GM23338 (cell line): ENCODE results near the gene SH3RF3. TPM values are rescaled to one million over a fixed set of nuclear protein-coding genes. Genes with fewer than 3 reads are reported as not detected.

ENCODE experiments used
- ATAC-seq: fragments of 200-7000 bp; cut with Tn5 transposase; 3 replicates; pipeline ENCODE4 v1.9.1; 2020
- DNase-seq: peaks from one replicate; pipeline ENCODE4 v3.0.0-alpha.2; 2015; ENCODE audit warnings: low spot score
- H2AFZ ChIP-seq: fragments of 200-600 bp; sonication (generic); 2 replicates; pipeline ENCODE4 v1.8.0; 2016; ENCODE audit warnings: antibody characterized with exemption, mild to moderate bottlenecking, moderate library complexity
- H3F3A ChIP-seq: fragments of 200-600 bp; sonication (generic); replicated peaks from 2 replicates; pipeline ENCODE4 v1.8.0; 2017; ENCODE audit warnings: antibody characterized with exemption, mixed run types, low read depth
- H3K27ac ChIP-seq: fragments of 200-600 bp; sonication (generic); 2 replicates; pipeline ENCODE4 v1.6.1; 2016; ENCODE audit warnings: low read depth
- H3K27me3 ChIP-seq: fragments of 200-600 bp; sonication (generic); 2 replicates; pipeline ENCODE4 v1.8.0; 2016; ENCODE audit warnings: mild to moderate bottlenecking, mixed run types, moderate library complexity; ENCODE audit not compliant: insufficient read depth
- H3K36me3 ChIP-seq: fragments of 200-600 bp; sonication (generic); 2 replicates; pipeline ENCODE4 v1.8.0; 2016; ENCODE audit warnings: mild to moderate bottlenecking; ENCODE audit not compliant: insufficient read depth
- H3K4me1 ChIP-seq: fragments of 200-600 bp; sonication (generic); 2 replicates; pipeline ENCODE4 v1.8.0; 2016; ENCODE audit warnings: mild to moderate bottlenecking, moderate library complexity; ENCODE audit not compliant: insufficient read depth
- H3K4me2 ChIP-seq: fragments of 200-600 bp; sonication (generic); 2 replicates; pipeline ENCODE4 v1.7.1; 2017; ENCODE audit warnings: mixed run types
- H3K4me3 ChIP-seq: fragments of 200-600 bp; sonication (generic); 2 replicates; pipeline ENCODE4 v1.6.1; 2016; ENCODE audit warnings: mixed run types
- H3K79me2 ChIP-seq: fragments of 200-600 bp; sonication (generic); replicated peaks from 2 replicates; pipeline ENCODE4 v1.8.0; 2017; ENCODE audit warnings: mild to moderate bottlenecking; ENCODE audit not compliant: insufficient read depth
- H3K9me2 ChIP-seq: fragments of 200-600 bp; sonication (generic); 2 replicates; pipeline ENCODE4 v1.8.0; 2017; ENCODE audit not compliant: insufficient read depth
- H4K20me1 ChIP-seq: fragments of 200-600 bp; sonication (generic); replicated peaks from 2 replicates; pipeline ENCODE4 v1.8.0; 2017; ENCODE audit warnings: mild to moderate bottlenecking; ENCODE audit not compliant: insufficient read depth
- H3K27ac Mint-ChIP-seq: 2 replicates; pipeline ENCODE4 v1.8.0; 2020; ENCODE audit warnings: inconsistent platforms, mild to moderate bottlenecking, moderate library complexity, mixed read lengths
- H3K27me3 Mint-ChIP-seq: 3 replicates; pipeline ENCODE4 v1.8.0; 2022; ENCODE audit warnings: low read depth, mild to moderate bottlenecking, moderate library complexity, mixed read lengths, inconsistent platforms; ENCODE audit not compliant: insufficient read depth, poor library complexity
- H3K36me3 Mint-ChIP-seq: 3 replicates; pipeline ENCODE4 v1.8.0; 2021; ENCODE audit warnings: low read depth, mild to moderate bottlenecking, inconsistent platforms, moderate library complexity, mixed read lengths
- H3K4me1 Mint-ChIP-seq: 3 replicates; pipeline ENCODE4 v1.8.0; 2020; ENCODE audit warnings: mild to moderate bottlenecking, inconsistent platforms, mixed read lengths
- H3K4me3 Mint-ChIP-seq: 3 replicates; pipeline ENCODE4 v1.8.0; 2021; ENCODE audit warnings: moderate library complexity, mild to moderate bottlenecking, inconsistent platforms, mixed read lengths
- H3K9me3 Mint-ChIP-seq: 3 replicates; pipeline ENCODE4 v1.8.0; 2020; ENCODE audit warnings: moderate library complexity, mild to moderate bottlenecking, inconsistent platforms, mixed read lengths
- CREB1 ChIP-seq: fragments of 250-450 bp; sonication (Bioruptor Pico); IDR thresholded peaks from 2 replicates; pipeline ENCODE4 v1.5.0; 2020; ENCODE audit warnings: low read depth, mild to moderate bottlenecking, moderate library complexity
- CTCF ChIP-seq, 2 experiments: fragments of 200-600 bp in 1 of 2; sonication (generic) in 1 of 2; conservative IDR thresholded peaks; 2 replicates each; pipeline versions ENCODE4 v1.5.1 to v1.6.1; 2016 to 2017; ENCODE audit warnings: antibody characterized with exemption in 2 of 2, low read depth in 2 of 2, mild to moderate bottlenecking in 2 of 2, moderate library complexity in 1 of 2
- EZH2phosphoT487 ChIP-seq: fragments of 200-600 bp; sonication (generic); IDR thresholded peaks from one replicate; pipeline ENCODE4 v1.8.1; 2018; ENCODE audit warnings: antibody characterized with exemption; ENCODE audit not compliant: unreplicated experiment
- JUNB ChIP-seq: IDR thresholded peaks from one replicate; pipeline ENCODE4 v1.6.1; 2016; ENCODE audit warnings: antibody characterized with exemption; ENCODE audit not compliant: unreplicated experiment
- NANOG ChIP-seq: IDR thresholded peaks from 2 replicates; pipeline ENCODE4 v1.6.1; 2016; ENCODE audit warnings: antibody characterized with exemption, borderline replicate concordance
- POLR2AphosphoS5 ChIP-seq: IDR thresholded peaks from 2 replicates; pipeline ENCODE4 v1.6.1; 2016; ENCODE audit warnings: antibody characterized with exemption, low read depth
- STAT1 ChIP-seq: IDR thresholded peaks from one replicate; pipeline ENCODE4 v1.6.1; 2016; ENCODE audit warnings: antibody characterized with exemption; ENCODE audit not compliant: unreplicated experiment
- ZNF114 ChIP-seq: fragments of 250-450 bp; sonication (Bioruptor Pico); IDR thresholded peaks from 2 replicates; pipeline ENCODE4 v1.5.0; 2020; ENCODE audit warnings: mild to moderate bottlenecking, moderate library complexity
- ZNF331 ChIP-seq: fragments of 250-450 bp; sonication (Bioruptor Pico); IDR thresholded peaks from 2 replicates; pipeline ENCODE4 v1.5.0; 2020; ENCODE audit warnings: low read depth, mild to moderate bottlenecking, moderate library complexity
- polyA plus RNA-seq: library from polyadenylated mRNA; unstranded; fragments of >200 nt; fragmentation: Nextera tagmentation; extraction: Ambion mirVana; gene quantifications from 2 replicates; pipeline ENCODE4 v1.2.1, GENCODE V29; 2016
- total RNA-seq: library from RNA; depleted of rRNA; stranded (reverse); fragments of >200 nt; shearing (Covaris generic); gene quantifications from 2 replicates; pipeline ENCODE4 v1.2.3, GENCODE V29; 2014
- TF ChIP-seq, protein P1 (sequence below): IDR thresholded peaks from 2 replicates; pipeline ENCODE4 v1.6.1; 2016; ENCODE audit warnings: antibody characterized with exemption
- TF ChIP-seq, protein P2 (sequence below): fragments of 250-450 bp; sonication (Bioruptor Pico); IDR thresholded peaks from 2 replicates; pipeline ENCODE4 v1.5.0; 2020; ENCODE audit warnings: mild to moderate bottlenecking, moderate library complexity
- TF ChIP-seq, protein P3 (sequence below): IDR thresholded peaks from one replicate; pipeline ENCODE4 v1.6.1; 2018; ENCODE audit warnings: antibody characterized with exemption; ENCODE audit not compliant: unreplicated experiment

Gene SH3RF3
- total and polyA plus RNA-seq, 2 experiments from 2014 or later, result 0.11 to 0.63 TPM

GRCh38 chr2:109141006-109141600 is 12.1 kb downstream of the SH3RF3 start:
- no peak overlapping the region for H2AFZ ChIP-seq
- DNase-seq (no peak), ATAC-seq (no peak)
- Mint-ChIP-seq H3K9me3 (no peaks in the 10 kb centered on the region), H3K4me3 (no peak overlapping the region), H3K27me3 (no peaks in the 10 kb centered on the region), H3K4me1 (peaks cover 5% of the 10 kb centered on the region; the same call in 2 of the 3 replicates), H3K27ac (no peak overlapping the region), H3K36me3 (no peaks in the 10 kb centered on the region)
- H3K36me3 ChIP-seq, result no peaks in the 10 kb centered on the region
- H3K4me1 ChIP-seq, result no peaks in the 10 kb centered on the region
- no peak overlapping the region for H3K4me2 ChIP-seq
- H3K79me2 ChIP-seq, result no peaks in the 10 kb centered on the region
- TF ChIP-seq, protein P1, sequence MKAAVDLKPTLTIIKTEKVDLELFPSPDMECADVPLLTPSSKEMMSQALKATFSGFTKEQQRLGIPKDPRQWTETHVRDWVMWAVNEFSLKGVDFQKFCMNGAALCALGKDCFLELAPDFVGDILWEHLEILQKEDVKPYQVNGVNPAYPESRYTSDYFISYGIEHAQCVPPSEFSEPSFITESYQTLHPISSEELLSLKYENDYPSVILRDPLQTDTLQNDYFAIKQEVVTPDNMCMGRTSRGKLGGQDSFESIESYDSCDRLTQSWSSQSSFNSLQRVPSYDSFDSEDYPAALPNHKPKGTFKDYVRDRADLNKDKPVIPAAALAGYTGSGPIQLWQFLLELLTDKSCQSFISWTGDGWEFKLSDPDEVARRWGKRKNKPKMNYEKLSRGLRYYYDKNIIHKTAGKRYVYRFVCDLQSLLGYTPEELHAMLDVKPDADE, result no peak
- TF ChIP-seq POLR2AphosphoS5, result no peak
- TF ChIP-seq, protein P2, sequence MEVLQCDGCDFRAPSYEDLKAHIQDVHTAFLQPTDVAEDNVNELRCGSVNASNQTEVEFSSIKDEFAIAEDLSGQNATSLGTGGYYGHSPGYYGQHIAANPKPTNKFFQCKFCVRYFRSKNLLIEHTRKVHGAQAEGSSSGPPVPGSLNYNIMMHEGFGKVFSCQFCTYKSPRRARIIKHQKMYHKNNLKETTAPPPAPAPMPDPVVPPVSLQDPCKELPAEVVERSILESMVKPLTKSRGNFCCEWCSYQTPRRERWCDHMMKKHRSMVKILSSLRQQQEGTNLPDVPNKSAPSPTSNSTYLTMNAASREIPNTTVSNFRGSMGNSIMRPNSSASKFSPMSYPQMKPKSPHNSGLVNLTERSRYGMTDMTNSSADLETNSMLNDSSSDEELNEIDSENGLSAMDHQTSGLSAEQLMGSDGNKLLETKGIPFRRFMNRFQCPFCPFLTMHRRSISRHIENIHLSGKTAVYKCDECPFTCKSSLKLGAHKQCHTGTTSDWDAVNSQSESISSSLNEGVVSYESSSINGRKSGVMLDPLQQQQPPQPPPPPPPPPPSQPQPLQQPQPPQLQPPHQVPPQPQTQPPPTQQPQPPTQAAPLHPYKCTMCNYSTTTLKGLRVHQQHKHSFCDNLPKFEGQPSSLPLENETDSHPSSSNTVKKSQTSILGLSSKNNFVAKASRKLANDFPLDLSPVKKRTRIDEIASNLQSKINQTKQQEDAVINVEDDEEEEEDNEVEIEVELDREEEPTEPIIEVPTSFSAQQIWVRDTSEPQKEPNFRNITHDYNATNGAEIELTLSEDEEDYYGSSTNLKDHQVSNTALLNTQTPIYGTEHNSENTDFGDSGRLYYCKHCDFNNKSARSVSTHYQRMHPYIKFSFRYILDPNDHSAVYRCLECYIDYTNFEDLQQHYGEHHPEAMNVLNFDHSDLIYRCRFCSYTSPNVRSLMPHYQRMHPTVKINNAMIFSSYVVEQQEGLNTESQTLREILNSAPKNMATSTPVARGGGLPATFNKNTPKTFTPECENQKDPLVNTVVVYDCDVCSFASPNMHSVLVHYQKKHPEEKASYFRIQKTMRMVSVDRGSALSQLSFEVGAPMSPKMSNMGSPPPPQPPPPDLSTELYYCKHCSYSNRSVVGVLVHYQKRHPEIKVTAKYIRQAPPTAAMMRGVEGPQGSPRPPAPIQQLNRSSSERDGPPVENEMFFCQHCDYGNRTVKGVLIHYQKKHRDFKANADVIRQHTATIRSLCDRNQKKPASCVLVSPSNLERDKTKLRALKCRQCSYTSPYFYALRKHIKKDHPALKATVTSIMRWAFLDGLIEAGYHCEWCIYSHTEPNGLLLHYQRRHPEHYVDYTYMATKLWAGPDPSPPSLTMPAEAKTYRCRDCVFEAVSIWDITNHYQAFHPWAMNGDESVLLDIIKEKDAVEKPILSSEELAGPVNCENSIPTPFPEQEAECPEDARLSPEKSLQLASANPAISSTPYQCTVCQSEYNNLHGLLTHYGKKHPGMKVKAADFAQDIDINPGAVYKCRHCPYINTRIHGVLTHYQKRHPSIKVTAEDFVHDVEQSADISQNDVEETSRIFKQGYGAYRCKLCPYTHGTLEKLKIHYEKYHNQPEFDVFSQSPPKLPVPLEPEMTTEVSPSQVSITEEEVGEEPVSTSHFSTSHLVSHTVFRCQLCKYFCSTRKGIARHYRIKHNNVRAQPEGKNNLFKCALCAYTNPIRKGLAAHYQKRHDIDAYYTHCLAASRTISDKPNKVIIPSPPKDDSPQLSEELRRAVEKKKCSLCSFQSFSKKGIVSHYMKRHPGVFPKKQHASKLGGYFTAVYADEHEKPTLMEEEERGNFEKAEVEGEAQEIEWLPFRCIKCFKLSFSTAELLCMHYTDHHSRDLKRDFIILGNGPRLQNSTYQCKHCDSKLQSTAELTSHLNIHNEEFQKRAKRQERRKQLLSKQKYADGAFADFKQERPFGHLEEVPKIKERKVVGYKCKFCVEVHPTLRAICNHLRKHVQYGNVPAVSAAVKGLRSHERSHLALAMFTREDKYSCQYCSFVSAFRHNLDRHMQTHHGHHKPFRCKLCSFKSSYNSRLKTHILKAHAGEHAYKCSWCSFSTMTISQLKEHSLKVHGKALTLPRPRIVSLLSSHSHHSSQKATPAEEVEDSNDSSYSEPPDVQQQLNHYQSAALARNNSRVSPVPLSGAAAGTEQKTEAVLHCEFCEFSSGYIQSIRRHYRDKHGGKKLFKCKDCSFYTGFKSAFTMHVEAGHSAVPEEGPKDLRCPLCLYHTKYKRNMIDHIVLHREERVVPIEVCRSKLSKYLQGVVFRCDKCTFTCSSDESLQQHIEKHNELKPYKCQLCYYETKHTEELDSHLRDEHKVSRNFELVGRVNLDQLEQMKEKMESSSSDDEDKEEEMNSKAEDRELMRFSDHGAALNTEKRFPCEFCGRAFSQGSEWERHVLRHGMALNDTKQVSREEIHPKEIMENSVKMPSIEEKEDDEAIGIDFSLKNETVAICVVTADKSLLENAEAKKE (CRISPR knock-in tag), result no peak
- TF ChIP-seq EZH2phosphoT487, result no peak
- no peak for TF ChIP-seq JUNB
- TF ChIP-seq STAT1, result no peak
- no peak for TF ChIP-seq CREB1 (CRISPR knock-in tag)
- TF ChIP-seq NANOG, result no peak
- no peak for TF ChIP-seq ZNF114 (CRISPR knock-in tag)
- TF ChIP-seq, protein P3, sequence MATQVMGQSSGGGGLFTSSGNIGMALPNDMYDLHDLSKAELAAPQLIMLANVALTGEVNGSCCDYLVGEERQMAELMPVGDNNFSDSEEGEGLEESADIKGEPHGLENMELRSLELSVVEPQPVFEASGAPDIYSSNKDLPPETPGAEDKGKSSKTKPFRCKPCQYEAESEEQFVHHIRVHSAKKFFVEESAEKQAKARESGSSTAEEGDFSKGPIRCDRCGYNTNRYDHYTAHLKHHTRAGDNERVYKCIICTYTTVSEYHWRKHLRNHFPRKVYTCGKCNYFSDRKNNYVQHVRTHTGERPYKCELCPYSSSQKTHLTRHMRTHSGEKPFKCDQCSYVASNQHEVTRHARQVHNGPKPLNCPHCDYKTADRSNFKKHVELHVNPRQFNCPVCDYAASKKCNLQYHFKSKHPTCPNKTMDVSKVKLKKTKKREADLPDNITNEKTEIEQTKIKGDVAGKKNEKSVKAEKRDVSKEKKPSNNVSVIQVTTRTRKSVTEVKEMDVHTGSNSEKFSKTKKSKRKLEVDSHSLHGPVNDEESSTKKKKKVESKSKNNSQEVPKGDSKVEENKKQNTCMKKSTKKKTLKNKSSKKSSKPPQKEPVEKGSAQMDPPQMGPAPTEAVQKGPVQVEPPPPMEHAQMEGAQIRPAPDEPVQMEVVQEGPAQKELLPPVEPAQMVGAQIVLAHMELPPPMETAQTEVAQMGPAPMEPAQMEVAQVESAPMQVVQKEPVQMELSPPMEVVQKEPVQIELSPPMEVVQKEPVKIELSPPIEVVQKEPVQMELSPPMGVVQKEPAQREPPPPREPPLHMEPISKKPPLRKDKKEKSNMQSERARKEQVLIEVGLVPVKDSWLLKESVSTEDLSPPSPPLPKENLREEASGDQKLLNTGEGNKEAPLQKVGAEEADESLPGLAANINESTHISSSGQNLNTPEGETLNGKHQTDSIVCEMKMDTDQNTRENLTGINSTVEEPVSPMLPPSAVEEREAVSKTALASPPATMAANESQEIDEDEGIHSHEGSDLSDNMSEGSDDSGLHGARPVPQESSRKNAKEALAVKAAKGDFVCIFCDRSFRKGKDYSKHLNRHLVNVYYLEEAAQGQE, result no peak
- TF ChIP-seq ZNF331 (CRISPR knock-in tag), result no peak
- no peak for TF ChIP-seq CTCF (conservative IDR thresholded peaks at IDR 0.05; ENCODE audit: low read depth in 2 of 2)
- no peak overlapping the region for H3K27ac ChIP-seq
- no peaks in the 10 kb centered on the region for H3F3A ChIP-seq
- H3K4me3 ChIP-seq, result no peak overlapping the region
- no peaks in the 10 kb centered on the region for H3K27me3 ChIP-seq
- no peaks in the 10 kb centered on the region for H4K20me1 ChIP-seq
- H3K9me2 ChIP-seq, result no peaks in the 10 kb centered on the region
